Neuron (in vitro differentiated cells): ENCODE results near the gene MITF.

ENCODE experiments used
- H2AFZ ChIP-seq: one replicate; pipeline ENCODE4 v1.6.1; 2013; ENCODE audit warnings: low read depth, mild to moderate bottlenecking, inconsistent platforms, low read length, moderate library complexity
- H3K27me3 ChIP-seq: one replicate; pipeline ENCODE4 v1.6.1; 2013; ENCODE audit warnings: low read length; ENCODE audit not compliant: insufficient read depth
- H3K36me3 ChIP-seq: one replicate; pipeline ENCODE4 v1.6.1; 2013; ENCODE audit warnings: low read length; ENCODE audit not compliant: insufficient read depth
- H3K4me1 ChIP-seq: one replicate; pipeline ENCODE4 v1.6.1; 2013; ENCODE audit warnings: low read length; ENCODE audit not compliant: insufficient read depth
- H3K4me3 ChIP-seq: 2 replicates; pipeline ENCODE4 v1.5.1; 2013; ENCODE audit warnings: mild to moderate bottlenecking, low read length, moderate library complexity
- H3K9me3 ChIP-seq: one replicate; pipeline ENCODE4 v1.6.1; 2013; ENCODE audit warnings: low read length

The MITF gene

GRCh38 chr3:69770976-69771634 lies 31.8 kb downstream of the MITF start:
- no peaks in the 10 kb centered on the region for H3K27me3 ChIP-seq
- H3K9me3 ChIP-seq: no peaks in the 10 kb centered on the region

DNA sequence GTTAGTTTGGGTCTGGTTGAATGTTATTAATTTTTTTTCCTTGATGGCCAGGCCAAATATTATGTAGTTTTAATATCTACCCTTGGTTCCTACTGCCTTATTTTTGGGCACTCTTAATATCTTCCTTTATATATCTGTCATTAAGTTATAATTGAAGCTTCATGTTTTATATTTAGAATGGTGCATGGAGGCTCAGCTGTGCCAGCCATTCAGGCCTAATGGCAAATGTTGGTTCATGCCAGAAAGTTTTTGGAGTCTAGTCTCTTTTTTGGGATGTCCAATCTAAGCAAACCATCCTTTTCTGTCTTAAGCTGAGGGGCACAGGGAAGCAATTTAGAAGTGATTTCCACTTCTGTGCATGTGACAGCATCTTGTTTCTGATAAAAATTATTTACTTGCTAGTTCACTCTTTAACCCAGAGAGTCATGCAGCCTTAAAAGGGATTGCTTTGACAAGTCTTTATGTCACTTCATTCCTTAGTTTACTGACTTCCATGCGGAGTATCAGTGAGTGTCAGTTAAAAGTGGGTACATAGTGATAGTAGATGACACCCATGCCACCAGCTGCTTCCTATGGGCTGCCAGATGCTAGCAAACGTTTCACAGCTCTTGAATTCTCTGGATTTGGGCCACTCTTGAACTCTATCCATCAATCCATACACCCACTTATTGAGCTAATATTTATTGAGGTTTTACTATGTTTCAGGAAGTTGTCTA lies 33.0 kb downstream of the MITF start:
- Histone ChIP-seq H3K4me3 (no peak overlapping the region), H3K27me3 (no peaks in the 10 kb centered on the region), H2AFZ (no peak overlapping the region), H3K36me3 (no peaks in the 10 kb centered on the region), H3K4me1 (no peaks in the 10 kb centered on the region), H3K9me3 (no peaks in the 10 kb centered on the region)

More at GRCh38 chr3:69770976-69771634, 31.8 kb downstream of the MITF start:
- no peak overlapping the region for H2AFZ ChIP-seq
- no peaks in the 10 kb centered on the region for H3K36me3 ChIP-seq
- no peak overlapping the region for H3K4me3 ChIP-seq
- no peaks in the 10 kb centered on the region for H3K4me1 ChIP-seq

DNA sequence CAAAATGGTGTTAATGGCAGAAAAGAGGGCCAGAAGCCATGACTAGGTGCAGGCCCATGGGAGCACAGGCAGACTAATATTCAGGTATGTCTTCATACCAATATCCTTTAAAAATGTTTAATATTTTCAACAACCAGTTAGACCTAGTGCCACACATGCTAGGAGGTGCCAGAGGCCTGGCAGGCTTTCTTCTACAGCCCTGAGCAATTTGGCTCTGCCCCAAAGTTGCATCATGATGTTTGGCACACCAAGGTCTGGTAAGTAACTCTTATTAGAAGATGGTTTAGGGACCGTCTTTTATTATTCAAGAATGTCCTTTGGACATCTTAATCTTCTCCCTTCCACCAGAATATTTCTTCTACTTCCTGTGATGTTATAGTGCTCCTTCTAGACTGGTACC lies 34.8 kb downstream of the MITF start:
- Histone ChIP-seq H3K4me3 (no peak overlapping the region), H2AFZ (no peak overlapping the region), H3K27me3 (no peaks in the 10 kb centered on the region), H3K9me3 (no peaks in the 10 kb centered on the region), H3K4me1 (no peaks in the 10 kb centered on the region), H3K36me3 (no peaks in the 10 kb centered on the region)

- Histone ChIP-seq H2AFZ (no peak overlapping the region), H3K36me3 (no peaks in the 10 kb centered on the region), H3K27me3 (no peaks in the 10 kb centered on the region), H3K9me3 (no peaks in the 10 kb centered on the region), H3K4me3 (no peak overlapping the region), H3K4me1 (no peaks in the 10 kb centered on the region)
Observed at GRCh38 chr3:69775751-69776150, 36.5 kb downstream of the MITF start.

DNA sequence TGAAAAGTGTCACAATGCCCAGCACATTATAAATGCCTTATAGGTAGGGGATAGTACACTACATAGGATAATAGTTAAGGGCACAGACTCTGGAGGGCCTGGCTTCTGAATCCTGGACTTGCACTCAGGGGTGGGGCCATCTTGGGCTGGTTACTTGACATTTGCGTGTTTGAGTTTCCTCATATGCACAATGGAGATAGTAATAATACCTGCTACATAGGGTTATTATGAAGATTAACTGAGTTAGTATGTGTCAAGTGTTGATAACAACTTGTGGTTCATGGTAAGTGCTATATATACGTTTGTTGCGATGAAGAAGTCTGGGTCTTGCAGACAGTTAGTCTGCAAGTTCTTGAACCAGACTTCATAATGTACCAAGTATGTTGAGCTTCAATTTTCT lies 37.0 kb downstream of the MITF start:
- Histone ChIP-seq H2AFZ (no peak overlapping the region), H3K9me3 (no peaks in the 10 kb centered on the region), H3K4me1 (no peaks in the 10 kb centered on the region), H3K36me3 (no peaks in the 10 kb centered on the region), H3K4me3 (no peak overlapping the region), H3K27me3 (no peaks in the 10 kb centered on the region)

DNA sequence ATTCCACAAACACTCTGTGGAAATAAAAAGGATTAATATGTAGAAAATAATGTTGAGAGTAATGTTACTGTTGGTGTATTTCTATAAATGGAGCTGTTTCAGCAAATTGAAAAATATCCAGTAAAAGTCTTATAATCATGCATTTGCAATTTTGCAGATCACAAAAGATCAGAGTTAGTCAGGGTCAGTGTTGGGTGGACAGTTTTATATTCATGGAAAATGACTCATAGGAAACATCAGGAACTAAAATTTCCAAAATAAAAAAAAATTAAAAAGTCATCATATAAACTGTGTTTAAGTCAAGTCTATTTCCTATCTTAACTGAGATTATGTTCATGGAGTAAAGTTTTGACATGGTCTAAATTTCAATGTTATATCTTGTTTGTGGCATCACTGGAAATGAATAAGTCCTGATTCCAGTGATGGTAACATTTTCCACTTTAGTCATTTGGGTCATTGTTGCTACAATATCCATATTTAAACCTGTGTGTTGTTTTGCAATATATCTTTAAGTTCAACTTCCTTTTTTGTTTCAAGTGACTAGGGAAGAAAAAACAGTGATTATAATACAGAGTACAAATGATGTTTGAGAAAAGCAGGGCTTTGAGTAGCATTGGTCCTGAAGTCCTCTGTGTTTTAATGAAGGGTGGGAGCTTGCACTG lies 37.8 kb downstream of the MITF start:
- no peaks in the 10 kb centered on the region for H3K27me3 ChIP-seq

GRCh38 chr3:69777582-69777967 lies 38.3 kb downstream of the MITF start:
- no peaks in the 10 kb centered on the region for H3K36me3 ChIP-seq
- no peaks in the 10 kb centered on the region for H3K9me3 ChIP-seq
- H2AFZ ChIP-seq: no peak overlapping the region
- H3K27me3 ChIP-seq: no peaks in the 10 kb centered on the region
- no peak overlapping the region for H3K4me3 ChIP-seq
- no peaks in the 10 kb centered on the region for H3K4me1 ChIP-seq

More for the DNA sequence above, 37.8 kb downstream of the MITF start:
- no peak overlapping the region for H3K4me3 ChIP-seq
- H3K4me1 ChIP-seq: no peaks in the 10 kb centered on the region
- H2AFZ ChIP-seq: no peak overlapping the region
- no peaks in the 10 kb centered on the region for H3K9me3 ChIP-seq
- H3K36me3 ChIP-seq: no peaks in the 10 kb centered on the region

- Histone ChIP-seq H3K9me3 (no peaks in the 10 kb centered on the region), H3K4me3 (no peak overlapping the region), H3K36me3 (no peaks in the 10 kb centered on the region), H3K4me1 (no peaks in the 10 kb centered on the region), H3K27me3 (no peaks in the 10 kb centered on the region), H2AFZ (no peak overlapping the region)
Observed at GRCh38 chr3:69781593-69781992, 42.3 kb downstream of the MITF start.

DNA sequence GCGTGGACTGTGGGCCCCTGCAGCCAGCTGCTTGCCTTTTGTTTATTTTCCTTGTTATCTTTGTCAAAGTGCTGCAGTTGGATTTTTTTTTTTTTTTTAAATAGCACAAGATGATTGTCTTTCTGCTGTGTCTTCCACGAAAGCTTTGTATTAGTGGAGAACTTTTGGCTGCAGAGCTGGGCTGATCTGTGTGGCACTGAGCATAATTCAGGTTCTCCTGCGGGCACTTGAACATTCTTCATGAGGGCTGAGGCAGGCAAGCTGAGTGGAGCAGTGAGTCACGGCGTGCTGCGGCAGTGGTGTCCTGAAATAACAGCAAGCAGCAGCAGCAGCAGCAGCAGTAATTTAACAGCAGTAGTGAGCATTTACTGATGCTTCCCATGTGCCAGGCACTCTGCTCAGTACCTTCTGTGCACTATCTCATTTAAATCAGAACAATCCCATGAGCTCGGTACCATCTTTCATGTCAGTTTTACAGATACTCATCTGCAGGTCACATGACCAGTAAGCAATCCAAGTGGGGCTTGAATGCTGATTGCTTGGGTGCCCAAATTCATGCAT lies 45.8 kb downstream of the MITF start:
- H3K4me3 ChIP-seq: no peak overlapping the region
- no peaks in the 10 kb centered on the region for H3K9me3 ChIP-seq
- no peak overlapping the region for H2AFZ ChIP-seq
- no peaks in the 10 kb centered on the region for H3K27me3 ChIP-seq
- H3K4me1 ChIP-seq: no peaks in the 10 kb centered on the region
- no peaks in the 10 kb centered on the region for H3K36me3 ChIP-seq

DNA sequence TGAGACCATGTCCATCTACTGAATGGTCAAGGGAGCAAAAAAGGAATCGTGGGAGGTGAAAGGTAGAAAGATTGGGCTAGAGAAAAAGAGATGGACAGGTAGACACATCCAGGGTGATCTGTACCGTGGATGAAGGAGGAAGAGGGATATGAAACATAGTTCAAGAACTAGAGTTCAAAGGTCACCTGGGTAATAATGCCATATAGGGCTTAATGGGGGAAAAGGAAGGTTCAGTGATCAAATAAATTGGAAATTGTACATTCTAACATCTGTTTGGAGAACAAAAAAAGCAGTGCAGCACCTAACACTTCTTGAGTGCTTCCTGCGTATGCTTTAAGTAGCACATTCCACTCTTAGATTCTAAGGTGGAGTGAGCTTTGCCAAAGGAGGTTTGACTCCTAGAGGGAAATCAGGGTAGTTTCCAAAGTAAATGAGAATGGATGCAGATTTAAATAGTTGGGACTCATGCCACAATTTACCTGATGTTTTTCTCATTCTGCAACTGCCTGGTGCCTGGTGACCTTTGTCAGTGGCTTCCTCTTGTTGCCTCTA lies 46.6 kb downstream of the MITF start:
- Histone ChIP-seq H3K27me3 (no peaks in the 10 kb centered on the region), H3K9me3 (no peaks in the 10 kb centered on the region), H2AFZ (no peak overlapping the region), H3K4me3 (no peak overlapping the region), H3K4me1 (no peaks in the 10 kb centered on the region), H3K36me3 (no peaks in the 10 kb centered on the region)

DNA sequence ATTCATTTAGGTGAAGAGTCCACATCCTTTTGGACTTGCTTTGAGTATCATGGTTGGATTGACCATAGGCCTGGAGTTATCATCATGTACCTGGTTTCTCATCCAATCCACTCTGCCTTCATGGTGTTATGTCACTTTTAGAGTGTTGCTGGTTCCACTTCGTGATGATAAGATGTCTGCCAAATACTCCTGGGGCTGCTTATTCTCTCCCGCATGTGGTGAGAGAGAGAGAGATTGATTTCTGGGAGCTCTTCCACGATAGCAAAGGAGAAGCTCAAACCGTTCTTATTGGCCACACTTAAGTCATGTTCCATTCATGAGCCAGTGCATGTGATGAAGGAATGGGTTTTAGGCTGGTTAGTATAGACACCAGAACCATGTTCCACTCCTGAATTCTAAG lies 47.6 kb downstream of the MITF start:
- H3K4me1 ChIP-seq: no peaks in the 10 kb centered on the region
- H3K27me3 ChIP-seq: no peaks in the 10 kb centered on the region
- no peak overlapping the region for H3K4me3 ChIP-seq
- H3K9me3 ChIP-seq: no peaks in the 10 kb centered on the region
- no peak overlapping the region for H2AFZ ChIP-seq
- H3K36me3 ChIP-seq: no peaks in the 10 kb centered on the region

GRCh38 chr3:69787436-69788168 lies 48.3 kb downstream of the MITF start:
- no peak overlapping the region for H3K4me3 ChIP-seq
- H3K9me3 ChIP-seq: no peaks in the 10 kb centered on the region
- H3K36me3 ChIP-seq: no peaks in the 10 kb centered on the region
- H2AFZ ChIP-seq: no peak overlapping the region
- no peaks in the 10 kb centered on the region for H3K4me1 ChIP-seq
- no peaks in the 10 kb centered on the region for H3K27me3 ChIP-seq
